K562 (cell line): ENCODE data around the gene CPHXL2. TPM values are rescaled to one million over a fixed set of nuclear protein-coding genes. Genes with fewer than 3 reads are reported as not detected.

Experiments
- ATF1 ChIP-seq, 2 experiments: fragments of 450-650 bp in 1 of 2; IDR thresholded peaks; 2 replicates each; pipeline ENCODE4 v1.6.1; 2016; ENCODE audit warnings: missing compliant biosample characterization in 1 of 2, missing genetic modification characterization in 1 of 2
- CBFA2T2 ChIP-seq: fragments of 450-650 bp; conservative IDR thresholded peaks from 2 replicates; pipeline ENCODE4 v1.6.1; 2017; ENCODE audit warnings: mild to moderate bottlenecking
- CBX1 ChIP-seq: sonication (generic); IDR thresholded peaks from 2 replicates; pipeline ENCODE4 v1.6.1; 2016; ENCODE audit warnings: antibody characterized with exemption, low read depth, mild to moderate bottlenecking
- E2F6 ChIP-seq, 2 experiments: IDR thresholded peaks; 2 replicates each; pipeline ENCODE4 v1.6.1; 2011; ENCODE audit warnings: borderline replicate concordance in 1 of 2, control low read depth in 1 of 2, low read depth in 1 of 2, low read length in 1 of 2, mild to moderate bottlenecking in 1 of 2, mixed read lengths in 1 of 2, moderate library complexity in 1 of 2; ENCODE audit not compliant: insufficient read depth in 1 of 2, insufficient read length in 1 of 2, poor library complexity in 1 of 2, severe bottlenecking in 1 of 2; ENCODE audit errors: extremely low read depth in 1 of 2
- EHMT2 ChIP-seq: fragments of 450-650 bp; IDR thresholded peaks from 2 replicates; pipeline ENCODE4 v1.6.1; 2018; ENCODE audit warnings: antibody characterized with exemption
- GATAD2A ChIP-seq: fragments of 450-650 bp; IDR thresholded peaks from 2 replicates; pipeline ENCODE4 v1.6.1; 2017
- IRF9 ChIP-seq: fragments of 450-650 bp; IDR thresholded peaks from 2 replicates; pipeline ENCODE4 v1.6.1; 2016; ENCODE audit warnings: missing biosample characterization, missing genetic modification characterization
- KLF16 ChIP-seq: IDR thresholded peaks from 2 replicates; pipeline ENCODE4 v1.6.1; 2016; ENCODE audit warnings: antibody characterized with exemption
- MECOM ChIP-seq: fragments of 250-450 bp; sonication (Bioruptor Pico); IDR thresholded peaks from 2 replicates; pipeline ENCODE4 v1.8.0; 2022; ENCODE audit warnings: inconsistent platforms
- MTA2 ChIP-seq: fragments of 450-650 bp; IDR thresholded peaks from 2 replicates; pipeline ENCODE4 v1.6.1; 2016; ENCODE audit warnings: low read depth
- MYNN ChIP-seq, 2 experiments: sonication (generic); formaldehyde crosslinking in 1 of 2; IDR thresholded peaks; 2 replicates each; pipeline versions ENCODE4 v1.5.0 to v1.6.1; 2016 to 2020; ENCODE audit warnings: antibody characterized with exemption in 1 of 2, missing genetic modification reagents in 1 of 2
- NFRKB ChIP-seq: fragments of 450-650 bp; IDR thresholded peaks from 2 replicates; pipeline ENCODE4 v1.6.1; 2016; ENCODE audit warnings: low read depth
- PRPF4 ChIP-seq: fragments of 200-400 bp; formaldehyde crosslinking; IDR thresholded peaks from one replicate; pipeline ENCODE4 v1.6.1; 2017; ENCODE audit warnings: low read length, low read depth, mild to moderate bottlenecking; ENCODE audit not compliant: insufficient read depth, poor library complexity, severe bottlenecking
- PTBP1 ChIP-seq: fragments of 200-400 bp; formaldehyde crosslinking; IDR thresholded peaks from 2 replicates; pipeline ENCODE4 v1.6.1; 2017; ENCODE audit warnings: low read depth, low read length
- RFX7 ChIP-seq: fragments of 250-450 bp; sonication (Bioruptor Pico); IDR thresholded peaks from 2 replicates; pipeline ENCODE4 v1.5.1; 2021; ENCODE audit warnings: mild to moderate bottlenecking
- STAG1 ChIP-seq: sonication (generic); formaldehyde crosslinking; IDR thresholded peaks from 2 replicates; pipeline ENCODE4 v1.5.0; 2020; ENCODE audit warnings: missing genetic modification reagents, borderline replicate concordance
- TAL1 ChIP-seq: fragments of 450-650 bp; IDR thresholded peaks from 2 replicates; pipeline ENCODE4 v1.6.1; 2016; ENCODE audit warnings: mild to moderate bottlenecking
- TEAD4 ChIP-seq, 2 experiments: sonication (generic) in 1 of 2; formaldehyde crosslinking in 1 of 2; IDR thresholded peaks; 2 replicates each; pipeline versions ENCODE4 v1.6.1 to v1.8.0; 2012 to 2022; ENCODE audit warnings: borderline replicate concordance in 1 of 2, inconsistent platforms in 1 of 2, low read length in 1 of 2, mild to moderate bottlenecking in 1 of 2, missing genetic modification reagents in 1 of 2
- ZNF347 ChIP-seq: fragments of 450-650 bp; formaldehyde crosslinking; IDR thresholded peaks from 2 replicates; pipeline ENCODE4 v1.4.0; 2020; ENCODE audit warnings: low read depth, mild to moderate bottlenecking, moderate library complexity
- ZNF764 ChIP-seq: fragments of 250-450 bp; sonication (Bioruptor Pico); IDR thresholded peaks from 2 replicates; pipeline ENCODE4 v1.4.0; 2020; ENCODE audit warnings: low read depth, mild to moderate bottlenecking, moderate library complexity
- ZNF830 ChIP-seq: fragments of 250-450 bp; sonication (Bioruptor Pico); IDR thresholded peaks from 2 replicates; pipeline ENCODE4 v1.5.0; 2021; ENCODE audit warnings: mild to moderate bottlenecking
- ZZZ3 ChIP-seq: fragments of 450-650 bp; IDR thresholded peaks from 2 replicates; pipeline ENCODE4 v1.6.1; 2016; ENCODE audit warnings: antibody characterized with exemption, mild to moderate bottlenecking, moderate library complexity
- polyA plus RNA-seq, 8 experiments: library from polyadenylated mRNA; depleted of rRNA in 4 of 8; stranded (reverse) in 5 of 8; unstranded in 3 of 8; fragments of >200 nt; fragmentation: Nextera tagmentation in 2 of 8; fragmentation: Illumina TruSeq in 1 of 8; extraction: Ambion mirVana in 2 of 8; extraction: Trizol in 1 of 8; gene quantifications; 2 replicates each; pipeline versions ENCODE4 v1.2.1 to v1.2.3, GENCODE V29; 2011 to 2014; ENCODE audit warnings: inconsistent platforms in 1 of 8, missing spikeins in 1 of 8
- total RNA-seq, 7 experiments: library from RNA; depleted of rRNA in 6 of 7; stranded (reverse); fragments of >200 nt in 6 of 7; fragmentation: Illumina TruSeq in 2 of 7; extraction: Trizol in 2 of 7; gene quantifications; 2 replicates each; pipeline versions ENCODE4 v1.2.1 to v1.2.3, GENCODE V29; 2011 to 2021; ENCODE audit warnings: low replicate concordance in 1 of 7
- TF ChIP-seq, protein P1 (sequence below): fragments of 450-650 bp; IDR thresholded peaks from 2 replicates; pipeline ENCODE4 v1.6.1; 2017; ENCODE audit warnings: antibody characterized with exemption
- TF ChIP-seq, protein P2 (sequence below): fragments of 450-650 bp; formaldehyde crosslinking; conservative IDR thresholded peaks from 2 replicates; pipeline ENCODE4 v1.4.0; 2022; ENCODE audit warnings: mild to moderate bottlenecking, missing genetic modification characterization

CPHXL2 gene
- total and polyA plus RNA-seq, 9 of the 15 experiments (the other 6 are each of a cell fraction or from before 2014, with no cell fraction given), result not detected

GRCh38 chr16:75702242-75702641 is 25.4 kb upstream of the CPHXL2 start (continued):
- no peak for TF ChIP-seq PRPF4
- peak; percentile 75 for TF ChIP-seq MTA2
- TF ChIP-seq TEAD4 (IDR thresholded peaks at IDR 0.05; ENCODE audit: low read length), result peak; percentile 78
- TF ChIP-seq TEAD4 (CRISPR knock-in tag; IDR thresholded peaks at IDR 0.05; ENCODE audit: borderline replicate concordance), result no peak
- no peak for TF ChIP-seq PTBP1
- no peak for TF ChIP-seq IRF9 (tag)
- 0 out of 2 replicates have a peak, but pooled peaks have one; percentile 15 for TF ChIP-seq KLF16
- no peak for TF ChIP-seq ZNF830 (CRISPR knock-in tag)
- TF ChIP-seq, protein P1, sequence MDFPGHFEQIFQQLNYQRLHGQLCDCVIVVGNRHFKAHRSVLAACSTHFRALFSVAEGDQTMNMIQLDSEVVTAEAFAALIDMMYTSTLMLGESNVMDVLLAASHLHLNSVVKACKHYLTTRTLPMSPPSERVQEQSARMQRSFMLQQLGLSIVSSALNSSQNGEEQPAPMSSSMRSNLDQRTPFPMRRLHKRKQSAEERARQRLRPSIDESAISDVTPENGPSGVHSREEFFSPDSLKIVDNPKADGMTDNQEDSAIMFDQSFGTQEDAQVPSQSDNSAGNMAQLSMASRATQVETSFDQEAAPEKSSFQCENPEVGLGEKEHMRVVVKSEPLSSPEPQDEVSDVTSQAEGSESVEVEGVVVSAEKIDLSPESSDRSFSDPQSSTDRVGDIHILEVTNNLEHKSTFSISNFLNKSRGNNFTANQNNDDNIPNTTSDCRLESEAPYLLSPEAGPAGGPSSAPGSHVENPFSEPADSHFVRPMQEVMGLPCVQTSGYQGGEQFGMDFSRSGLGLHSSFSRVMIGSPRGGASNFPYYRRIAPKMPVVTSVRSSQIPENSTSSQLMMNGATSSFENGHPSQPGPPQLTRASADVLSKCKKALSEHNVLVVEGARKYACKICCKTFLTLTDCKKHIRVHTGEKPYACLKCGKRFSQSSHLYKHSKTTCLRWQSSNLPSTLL, result peak; percentile 76
- no peak for TF ChIP-seq ZNF347
- no peak for TF ChIP-seq ATF1 (CRISPR knock-in tag; IDR thresholded peaks at IDR 0.05)
- TF ChIP-seq ATF1 (tag; IDR thresholded peaks at IDR 0.05), result no peak
- no peak for TF ChIP-seq NFRKB
- TF ChIP-seq EHMT2, result no peak
- TF ChIP-seq E2F6 (IDR thresholded peaks at IDR 0.05; ENCODE audit: borderline replicate concordance in 1 of 2, extremely low read depth in 1 of 2, insufficient read depth in 1 of 2, insufficient read length in 1 of 2, low read depth in 1 of 2, low read length in 1 of 2, poor library complexity in 1 of 2, severe bottlenecking in 1 of 2), result peak; percentile 72 to 82
- no peak for TF ChIP-seq ZZZ3
- TF ChIP-seq RFX7 (CRISPR knock-in tag), result no peak
- peak; percentile 57; the same call in 1 of the 2 replicates for TF ChIP-seq MECOM (CRISPR knock-in tag)
- TF ChIP-seq, protein P2, sequence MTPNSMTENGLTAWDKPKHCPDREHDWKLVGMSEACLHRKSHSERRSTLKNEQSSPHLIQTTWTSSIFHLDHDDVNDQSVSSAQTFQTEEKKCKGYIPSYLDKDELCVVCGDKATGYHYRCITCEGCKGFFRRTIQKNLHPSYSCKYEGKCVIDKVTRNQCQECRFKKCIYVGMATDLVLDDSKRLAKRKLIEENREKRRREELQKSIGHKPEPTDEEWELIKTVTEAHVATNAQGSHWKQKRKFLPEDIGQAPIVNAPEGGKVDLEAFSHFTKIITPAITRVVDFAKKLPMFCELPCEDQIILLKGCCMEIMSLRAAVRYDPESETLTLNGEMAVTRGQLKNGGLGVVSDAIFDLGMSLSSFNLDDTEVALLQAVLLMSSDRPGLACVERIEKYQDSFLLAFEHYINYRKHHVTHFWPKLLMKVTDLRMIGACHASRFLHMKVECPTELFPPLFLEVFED (CRISPR knock-in tag), result no peak
- no peak for TF ChIP-seq CBX1
- peak; percentile 80 for TF ChIP-seq CBFA2T2
- TF ChIP-seq MYNN (IDR thresholded peaks at IDR 0.05), result no peak
- TF ChIP-seq MYNN (CRISPR knock-in tag; IDR thresholded peaks at IDR 0.05), result no peak
- TF ChIP-seq STAG1 (CRISPR knock-in tag), result no peak
- peak; percentile 83 for TF ChIP-seq TAL1
- TF ChIP-seq ZNF764 (CRISPR knock-in tag), result no peak
- TF ChIP-seq GATAD2A, result no peak
